HG03159 (cell line): ENCODE measurements around the gene REV3L.
"Not testable (repeated sequence)": the region's sequence is repeated elsewhere in the genome, so short reads cannot be mapped to it uniquely, and the experiment has no call there.

Experiments
- ATAC-seq: cut with Tn5 transposase; IDR thresholded peaks from one replicate; pipeline ENCODE4 v1.9.1; 2021; ENCODE audit warnings: mild to moderate bottlenecking, moderate library complexity; ENCODE audit not compliant: unreplicated experiment

REV3L gene

GRCh38 chr6:111306104-111306888 lies 176.7 kb downstream of the REV3L start:
- ATAC-seq, result no peak

- peak; percentile 77 for ATAC-seq
Measured at GRCh38 chr6:111301946-111302345, 181.1 kb downstream of the REV3L start.

DNA sequence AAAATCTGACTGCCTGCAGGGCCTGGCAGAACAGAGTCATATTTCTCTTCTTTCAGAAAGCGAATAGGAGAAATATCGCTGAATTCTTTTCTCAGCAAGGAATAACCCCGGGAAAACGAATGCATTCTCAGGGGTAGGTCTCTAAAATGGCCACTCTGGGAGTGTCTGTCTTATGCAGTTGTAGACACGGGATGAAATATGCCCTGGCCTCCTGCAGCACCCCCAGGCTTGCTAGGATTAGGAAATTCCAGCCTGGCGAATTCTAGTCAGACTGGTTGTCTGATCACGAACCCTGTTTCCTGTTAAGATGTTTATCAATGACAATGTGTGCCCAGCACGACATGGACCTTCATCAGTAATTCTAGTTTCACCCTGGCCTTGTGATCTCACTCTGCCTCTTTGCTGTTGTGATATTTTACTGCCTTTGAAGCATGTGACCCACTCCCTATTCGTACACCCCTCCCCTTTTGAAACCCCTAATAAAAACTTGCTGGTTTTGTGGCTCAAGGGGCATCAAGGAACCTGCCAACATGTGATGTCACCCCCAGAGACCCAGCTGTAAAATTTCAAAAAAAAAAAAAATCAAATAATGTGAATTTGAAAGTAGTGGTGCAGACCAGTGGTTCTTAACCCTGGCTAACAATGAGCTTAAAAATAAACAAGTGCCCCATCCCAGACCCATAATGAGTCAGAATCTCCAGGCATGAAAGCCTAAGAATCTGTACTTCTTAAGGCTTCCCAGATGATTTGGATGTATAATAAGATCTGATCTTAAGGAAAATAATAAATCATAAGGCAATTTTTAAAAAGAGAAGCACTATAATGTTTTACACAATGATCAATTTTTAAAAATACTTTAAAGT lies 181.8 kb downstream of the REV3L start:
- ATAC-seq, result not testable (repeated sequence)

DNA sequence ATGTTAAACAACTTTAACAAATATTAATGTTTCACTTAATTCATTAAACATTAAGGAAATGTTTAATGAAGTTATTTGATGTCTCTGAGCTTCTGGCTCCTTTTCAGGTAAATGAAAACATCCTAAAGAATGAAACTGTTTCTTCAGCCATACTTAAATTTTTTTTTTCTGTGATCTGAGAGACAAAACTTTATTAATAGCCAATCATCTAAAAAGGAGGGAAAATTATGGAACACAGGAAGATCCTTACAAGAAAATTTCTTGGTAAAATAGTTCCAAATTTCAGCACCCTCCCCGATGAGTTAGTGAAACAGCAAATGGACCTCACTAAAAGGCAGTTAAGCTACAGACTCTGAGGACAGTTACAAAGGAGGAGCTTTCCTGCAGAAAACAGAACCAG lies 185.2 kb downstream of the REV3L start:
- no peak for ATAC-seq

GRCh38 chr6:111294374-111294967 lies 188.5 kb downstream of the REV3L start:
- ATAC-seq, result no peak

DNA sequence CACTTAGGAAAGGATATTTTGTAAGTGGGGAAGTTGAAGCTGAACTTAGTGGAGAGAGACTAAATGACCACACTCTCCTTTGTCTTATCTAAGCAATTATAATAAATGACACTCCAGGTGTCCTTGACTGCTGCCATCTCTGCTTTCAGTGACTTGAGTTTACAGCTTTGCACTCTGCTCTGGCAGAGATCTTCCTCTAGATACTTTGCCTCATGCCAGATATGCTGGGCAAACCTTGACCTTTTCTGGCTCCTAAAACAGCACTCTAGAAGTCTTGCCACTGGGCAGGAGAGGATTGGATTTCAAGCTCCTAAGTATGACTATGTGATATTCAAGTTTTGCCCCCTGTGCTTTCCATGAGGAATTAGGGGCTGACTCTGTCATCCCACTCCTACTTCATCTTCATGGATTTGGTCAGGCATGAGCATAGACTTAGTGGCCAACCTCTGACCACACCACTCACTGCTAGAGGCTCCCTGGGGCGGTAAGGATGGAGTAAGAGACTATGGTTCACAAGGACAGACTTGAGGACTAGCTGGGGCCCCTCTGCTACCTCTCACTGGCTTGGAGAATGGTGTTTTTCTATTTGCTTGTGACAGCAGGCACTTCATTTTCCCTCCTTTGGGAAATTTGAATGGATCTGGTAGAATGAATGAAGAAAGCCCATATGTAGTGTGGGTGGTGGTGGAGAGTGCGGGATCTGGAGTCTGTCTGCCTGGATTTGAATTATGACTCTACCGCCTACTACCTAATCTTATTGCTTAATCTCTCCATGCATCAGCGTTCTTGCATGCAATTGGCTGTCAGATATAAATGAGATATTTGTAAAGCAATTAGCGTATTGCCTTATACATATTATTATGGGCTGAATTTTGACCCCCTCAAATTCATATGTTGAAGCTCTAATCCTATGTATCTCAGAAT lies 191.4 kb downstream of the REV3L start:
- ATAC-seq, result peak; percentile 13

GRCh38 chr6:111290689-111291335 lies 192.2 kb downstream of the REV3L start:
- peak; percentile 70 for ATAC-seq

- ATAC-seq, result not testable (repeated sequence)
Measured at GRCh38 chr6:111284356-111284755, 198.7 kb downstream of the REV3L start.

- no peak for ATAC-seq
Measured at GRCh38 chr6:111283707-111284106, 199.3 kb downstream of the REV3L start.

DNA sequence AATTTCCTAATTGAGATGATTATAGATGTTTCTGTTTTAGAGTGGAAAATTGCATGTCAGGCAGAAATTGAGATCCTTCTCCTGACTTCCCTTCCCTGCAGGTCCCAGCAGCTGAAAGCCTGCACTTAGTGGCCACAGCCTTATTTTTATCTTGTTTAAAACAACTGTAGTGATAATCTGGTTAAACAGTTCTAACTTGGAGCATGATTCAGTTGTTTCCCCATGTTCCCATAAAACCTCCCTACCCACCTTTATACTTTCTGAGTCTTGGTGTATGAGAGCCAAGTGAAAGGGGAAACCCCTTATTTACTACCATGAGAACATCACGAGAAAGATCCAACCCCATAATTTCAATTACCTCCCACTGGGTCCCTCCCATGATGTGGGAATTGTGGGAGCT lies 200.5 kb downstream of the REV3L start:
- no peak for ATAC-seq

GRCh38 chr6:111280445-111280955 lies 202.5 kb downstream of the REV3L start:
- ATAC-seq, result no peak

- no peak for ATAC-seq
Measured at GRCh38 chr6:111278731-111279130, 204.3 kb downstream of the REV3L start.

DNA sequence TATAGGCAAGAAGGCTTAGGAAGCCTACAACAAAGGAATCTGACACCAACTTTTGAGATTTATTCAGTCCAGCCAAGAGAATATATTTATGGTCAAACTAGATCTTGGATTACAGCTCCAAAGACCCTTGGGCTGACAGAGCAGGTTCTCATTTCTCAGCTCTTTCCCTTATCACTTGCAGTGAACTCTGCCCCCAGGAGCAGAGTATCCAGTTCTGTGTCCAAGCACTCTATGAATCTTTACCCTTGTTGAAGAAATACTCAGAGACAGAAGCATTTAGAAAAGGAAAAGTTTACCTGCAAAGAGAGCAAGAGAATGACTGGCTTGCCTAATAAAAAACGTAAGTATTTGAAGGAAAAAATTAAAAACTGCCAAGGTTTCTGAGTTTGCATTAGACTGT lies 205.2 kb downstream of the REV3L start:
- no peak for ATAC-seq

DNA sequence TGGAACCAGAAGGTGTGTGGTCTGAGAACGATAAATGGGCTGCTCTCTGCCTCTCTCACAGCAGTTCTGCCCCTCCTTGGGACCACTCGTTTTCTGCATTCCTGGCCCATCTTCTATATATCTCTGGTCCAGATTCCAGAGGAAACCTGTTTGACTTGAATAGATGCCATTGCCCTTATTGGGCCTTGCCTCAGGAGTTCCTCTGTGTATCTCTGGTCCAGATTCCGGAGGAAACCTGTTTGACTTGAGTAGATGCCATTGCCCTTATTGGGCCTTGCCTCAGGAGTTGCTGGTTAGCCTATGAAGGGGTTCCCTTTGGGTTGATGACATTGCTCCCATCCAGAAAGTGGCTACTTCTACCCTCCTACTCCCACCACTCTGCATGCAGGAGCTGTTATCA lies 206.3 kb downstream of the REV3L start:
- no peak for ATAC-seq

DNA sequence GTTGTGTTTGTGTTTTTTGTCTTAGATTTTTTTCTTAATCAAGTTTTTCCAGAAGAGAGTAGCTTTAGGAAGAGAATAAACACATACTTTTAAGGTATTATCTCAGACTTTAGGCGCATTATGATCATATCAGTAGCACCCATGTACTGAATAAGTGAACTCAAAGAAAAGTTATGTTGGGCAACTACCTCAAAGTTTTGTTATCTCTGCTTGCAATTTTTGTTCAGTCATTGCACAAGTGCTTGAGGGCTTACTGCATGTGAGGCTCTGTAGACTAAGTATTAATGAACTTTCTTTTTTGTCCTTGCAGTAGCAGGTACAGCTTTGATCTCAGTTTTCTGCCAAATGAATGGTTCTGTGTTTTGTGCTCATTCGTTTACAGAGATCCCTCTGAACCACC lies 206.7 kb downstream of the REV3L start:
- no peak for ATAC-seq

DNA sequence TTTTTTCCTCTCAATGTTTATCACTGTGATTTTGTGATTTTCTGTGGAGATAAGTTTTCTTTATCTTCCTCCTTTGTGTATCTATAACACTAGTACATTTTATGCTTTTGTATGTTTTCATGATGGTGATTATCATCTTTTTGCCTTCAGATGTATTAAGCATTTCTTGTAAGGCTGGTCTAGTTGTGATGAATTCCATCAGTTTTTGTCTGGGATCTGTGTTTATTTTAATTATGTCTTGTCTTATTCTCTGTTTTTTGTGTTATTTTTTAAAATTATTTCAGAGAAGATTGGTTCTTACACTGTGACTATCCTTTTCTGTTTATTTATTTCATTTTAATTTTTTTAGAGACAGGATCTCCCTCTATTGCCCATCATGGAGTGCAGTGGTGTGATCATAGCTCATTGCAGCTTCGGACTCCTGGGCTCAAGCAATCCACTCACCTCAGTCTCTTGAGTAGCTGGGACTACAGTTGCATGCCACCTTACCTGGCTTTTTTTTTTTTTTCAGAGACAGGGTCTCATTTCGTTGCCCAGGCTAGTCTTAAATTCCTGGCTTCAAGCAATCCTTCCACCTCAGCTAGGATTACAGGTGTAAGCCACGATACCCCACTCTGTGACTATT lies 208.3 kb downstream of the REV3L start:
- ATAC-seq, result no peak

DNA sequence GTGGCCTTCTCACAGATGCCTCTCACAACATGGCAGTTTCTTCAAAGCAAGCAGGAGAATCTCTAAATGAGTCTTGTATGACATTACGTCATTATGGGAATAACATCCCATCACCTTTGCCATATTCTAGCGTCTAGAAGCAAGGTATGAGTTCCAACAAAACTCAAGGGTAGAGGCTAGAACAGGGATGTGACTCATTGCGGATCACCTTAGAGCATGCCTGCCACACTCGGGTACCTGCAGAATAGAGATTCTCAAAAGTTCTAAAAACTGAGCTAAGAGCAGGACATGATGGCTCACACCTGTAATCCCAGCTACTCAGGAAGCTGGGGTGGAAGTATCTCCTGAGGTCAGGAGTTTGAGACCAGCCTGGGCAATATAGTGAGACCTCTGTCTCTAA lies 212.9 kb downstream of the REV3L start:
- ATAC-seq, result no peak

DNA sequence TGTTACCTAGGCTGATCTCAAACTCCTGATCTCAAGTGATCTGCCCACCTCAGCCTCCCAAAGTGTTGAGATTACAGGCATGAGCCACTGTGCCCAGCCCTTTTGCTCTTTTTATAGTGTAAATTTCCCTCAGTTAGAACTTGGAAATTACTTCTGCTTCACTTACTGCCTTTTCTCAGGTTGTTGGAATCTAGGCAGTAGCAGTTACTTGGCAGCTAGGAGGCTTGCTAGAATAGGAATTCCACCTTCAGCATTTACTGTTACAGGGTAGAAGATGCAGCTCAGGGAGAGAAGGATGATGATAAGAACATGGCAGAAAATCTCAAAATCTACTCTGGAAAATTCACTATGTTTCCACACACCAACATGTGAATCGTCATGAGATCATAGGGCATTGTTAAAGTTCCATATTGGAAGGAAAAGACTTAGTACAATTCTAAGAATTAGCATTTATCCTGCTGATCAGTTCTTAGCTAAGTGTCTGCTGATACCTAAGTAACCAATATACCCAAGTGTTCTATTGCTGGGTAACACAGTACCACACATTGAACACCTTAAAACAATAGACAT lies 213.5 kb downstream of the REV3L start:
- no peak for ATAC-seq

- no peak for ATAC-seq
Measured at GRCh38 chr6:111267764-111268333, 215.2 kb downstream of the REV3L start.
